ENCODE data around the gene PRKCA.

PRKCA gene

GRCh38 chr17:66481271-66481670 lies 178.9 kb downstream of the PRKCA start:
- TF ChIP-seq GATA3 (IDR thresholded peaks at IDR 0.05; ENCODE audit: low read depth, low read length) (no peak), GATA2 (IDR thresholded peaks at IDR 0.05; ENCODE audit: low read depth, low read length) (no peak)

- TF ChIP-seq GATA3 (IDR thresholded peaks at IDR 0.05; ENCODE audit: low read depth, low read length) = no peak
- TF ChIP-seq GATA2 (IDR thresholded peaks at IDR 0.05; ENCODE audit: low read depth, low read length) = no peak
Observed at GRCh38 chr17:66483906-66484305, 181.5 kb downstream of the PRKCA start.

GRCh38 chr17:66485309-66485947 lies 183.0 kb downstream of the PRKCA start:
- no peak for TF ChIP-seq GATA3 (IDR thresholded peaks at IDR 0.05; ENCODE audit: low read depth, low read length)
- no peak for TF ChIP-seq GATA2 (IDR thresholded peaks at IDR 0.05; ENCODE audit: low read depth, low read length)

- TF ChIP-seq GATA3 (IDR thresholded peaks at IDR 0.05; ENCODE audit: low read depth, low read length) = no peak
- no peak for TF ChIP-seq GATA2 (IDR thresholded peaks at IDR 0.05; ENCODE audit: low read depth, low read length)
Observed at GRCh38 chr17:66487121-66487520, 184.7 kb downstream of the PRKCA start.

DNA sequence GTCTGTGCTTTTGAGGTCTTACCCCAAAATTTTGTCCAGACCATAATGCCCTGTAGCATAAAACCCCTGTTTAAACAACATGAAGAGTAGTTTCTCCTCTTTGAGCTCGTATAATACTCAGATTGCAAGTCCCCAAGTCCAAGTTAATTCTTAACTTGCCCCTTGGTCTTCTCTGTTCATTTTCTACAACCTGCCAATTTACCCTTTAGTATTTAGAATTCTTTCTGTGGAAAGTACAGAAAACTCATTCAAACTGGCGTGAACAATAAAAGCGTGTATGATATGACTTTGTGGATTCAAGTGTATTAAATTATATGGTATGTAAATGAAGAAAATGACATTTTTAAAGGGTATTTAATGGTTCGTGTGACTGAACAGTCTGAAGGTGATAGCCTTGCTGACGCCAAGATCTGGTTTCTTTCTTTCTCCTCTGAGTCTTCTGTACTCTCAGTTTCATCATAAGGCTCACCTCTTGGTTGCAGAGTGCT lies 185.6 kb downstream of the PRKCA start:
- TF ChIP-seq GATA3 (IDR thresholded peaks at IDR 0.05; ENCODE audit: low read depth, low read length) = no peak

- TF ChIP-seq GATA2 (IDR thresholded peaks at IDR 0.05; ENCODE audit: low read depth, low read length) (no peak), GATA3 (IDR thresholded peaks at IDR 0.05; ENCODE audit: low read depth, low read length) (no peak)
Observed at GRCh38 chr17:66488864-66489263, 186.5 kb downstream of the PRKCA start.

DNA sequence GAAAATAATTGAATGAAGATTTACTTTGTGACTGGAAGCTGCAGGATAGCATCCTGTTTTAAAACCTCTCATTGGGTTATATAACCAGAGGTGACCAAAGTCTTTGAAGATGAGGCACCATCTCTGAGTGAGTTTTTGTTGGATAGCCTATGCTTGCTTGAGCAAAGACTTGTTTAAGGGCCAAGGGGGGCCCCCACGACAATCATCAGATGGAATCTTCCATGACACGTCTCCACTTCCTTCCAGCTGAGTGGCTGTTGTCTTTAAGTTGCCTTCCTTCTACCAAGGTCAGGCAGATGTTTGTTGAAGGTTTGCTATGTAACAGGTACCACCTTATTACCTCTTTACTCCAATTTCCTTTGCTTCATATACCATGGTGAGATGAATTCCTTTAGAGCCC lies 188.8 kb downstream of the PRKCA start:
- TF ChIP-seq GATA3 (IDR thresholded peaks at IDR 0.05; ENCODE audit: low read depth, low read length) (no peak), GATA2 (IDR thresholded peaks at IDR 0.05; ENCODE audit: low read depth, low read length) (no peak)

GRCh38 chr17:66491665-66492064 lies 189.3 kb downstream of the PRKCA start:
- TF ChIP-seq GATA3 (IDR thresholded peaks at IDR 0.05; ENCODE audit: low read depth, low read length) (no peak), GATA2 (IDR thresholded peaks at IDR 0.05; ENCODE audit: low read depth, low read length) (no peak)

DNA sequence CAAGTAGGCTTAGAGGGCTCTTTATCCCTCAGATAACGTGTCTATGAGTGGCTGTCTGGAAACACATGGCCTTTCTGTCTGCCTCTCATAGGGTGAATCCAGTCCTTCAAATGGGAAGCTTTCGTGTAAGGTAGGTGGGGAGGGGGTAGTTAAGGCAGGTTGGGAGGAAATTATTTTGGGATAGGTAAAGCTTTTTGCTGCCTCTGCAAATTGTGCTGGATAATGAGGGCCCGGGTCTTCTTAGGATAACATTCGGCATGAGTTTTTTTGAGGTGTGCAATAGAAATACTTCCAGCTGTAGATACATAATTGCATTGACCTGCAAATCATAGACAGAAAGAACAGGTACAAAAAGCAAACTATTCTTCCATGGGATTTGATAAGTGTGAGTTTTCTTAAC lies 189.7 kb downstream of the PRKCA start:
- TF ChIP-seq GATA3 (IDR thresholded peaks at IDR 0.05; ENCODE audit: low read depth, low read length) = no peak
- no peak for TF ChIP-seq GATA2 (IDR thresholded peaks at IDR 0.05; ENCODE audit: low read depth, low read length)

- TF ChIP-seq GATA3 (IDR thresholded peaks at IDR 0.05; ENCODE audit: low read depth, low read length) (no peak), GATA2 (IDR thresholded peaks at IDR 0.05; ENCODE audit: low read depth, low read length) (peak; percentile 51)
Observed at GRCh38 chr17:66492561-66493005, 190.2 kb downstream of the PRKCA start.

DNA sequence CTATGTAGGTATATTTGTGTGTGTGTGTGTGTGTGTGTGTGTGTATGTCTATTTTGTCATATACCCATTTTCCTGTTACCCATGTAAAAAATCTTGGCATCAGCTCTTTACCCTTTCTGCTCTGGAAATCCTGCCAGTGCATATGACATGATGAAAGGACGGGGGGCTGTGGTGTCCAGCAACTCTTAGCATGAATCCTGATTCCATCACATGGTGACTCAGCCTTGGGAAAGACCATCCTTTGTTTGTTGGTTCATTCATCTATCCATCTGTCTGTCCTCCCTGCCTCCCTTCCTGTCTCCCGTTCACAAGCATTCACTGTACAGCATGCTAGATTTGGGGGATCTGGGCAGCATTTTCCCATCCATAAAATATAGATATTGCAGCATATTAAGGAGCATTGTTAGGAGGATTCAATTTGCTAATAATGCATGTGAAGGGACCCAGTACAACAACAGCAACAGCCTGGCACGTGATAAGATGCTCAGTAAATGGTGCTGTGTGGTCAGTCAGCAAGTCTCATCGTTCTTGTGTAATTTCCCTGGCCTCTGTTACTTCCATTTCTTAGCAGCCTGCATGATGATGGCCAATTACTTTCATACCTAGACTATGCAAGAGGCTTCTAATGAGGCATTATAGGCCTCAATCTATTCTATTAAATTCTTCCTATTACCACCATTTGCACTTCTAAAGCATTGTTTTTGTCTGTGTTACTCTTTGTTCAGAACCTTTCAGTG lies 191.0 kb downstream of the PRKCA start:
- no peak for TF ChIP-seq GATA3 (IDR thresholded peaks at IDR 0.05; ENCODE audit: low read depth, low read length)
- TF ChIP-seq GATA2 (IDR thresholded peaks at IDR 0.05; ENCODE audit: low read depth, low read length) = no peak

DNA sequence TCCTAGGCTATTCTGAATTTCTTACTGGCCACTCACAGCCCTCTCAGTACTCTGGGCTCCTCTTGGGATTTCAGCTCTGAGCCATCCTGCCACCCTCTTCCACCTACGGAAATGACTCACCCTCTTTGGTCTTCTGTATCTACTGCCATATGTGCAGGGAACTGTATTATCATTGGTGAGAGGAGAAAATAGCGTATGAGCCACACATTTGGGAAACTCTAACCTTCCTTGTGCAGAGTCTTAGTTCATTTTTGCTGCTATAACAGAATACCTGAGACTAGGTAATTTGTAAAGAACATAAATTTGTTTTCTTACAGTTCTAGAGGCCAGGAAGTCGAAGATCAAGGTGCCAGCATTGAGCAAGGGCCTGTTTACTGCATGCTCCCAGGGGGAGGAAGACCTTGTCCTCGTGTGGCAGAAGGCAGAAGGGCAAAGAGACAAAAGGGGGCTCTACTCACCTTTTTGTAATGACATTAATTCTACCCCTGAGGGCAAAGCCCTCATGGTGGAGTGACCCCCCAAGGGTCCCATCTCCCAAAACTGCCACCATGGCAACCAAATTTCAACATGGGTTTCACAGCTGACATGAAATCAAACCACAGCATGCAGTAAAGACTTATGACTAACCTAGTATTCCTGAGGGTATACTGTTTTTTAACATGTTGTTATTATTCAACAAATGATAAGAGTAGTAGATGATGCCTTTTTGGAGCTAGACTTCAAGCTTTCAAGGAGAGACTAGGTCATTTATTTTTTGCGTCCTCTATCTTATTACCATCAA lies 191.8 kb downstream of the PRKCA start:
- TF ChIP-seq GATA2 (IDR thresholded peaks at IDR 0.05; ENCODE audit: low read depth, low read length) = no peak
- TF ChIP-seq GATA3 (IDR thresholded peaks at IDR 0.05; ENCODE audit: low read depth, low read length) = no peak

- no peak for TF ChIP-seq GATA3 (IDR thresholded peaks at IDR 0.05; ENCODE audit: low read depth, low read length)
- no peak for TF ChIP-seq GATA2 (IDR thresholded peaks at IDR 0.05; ENCODE audit: low read depth, low read length)
Observed at GRCh38 chr17:66495035-66495434, 192.6 kb downstream of the PRKCA start.

- TF ChIP-seq GATA2 (IDR thresholded peaks at IDR 0.05; ENCODE audit: low read depth, low read length) (no peak), GATA3 (IDR thresholded peaks at IDR 0.05; ENCODE audit: low read depth, low read length) (no peak)
Observed at GRCh38 chr17:66496306-66496705, 193.9 kb downstream of the PRKCA start.

Data from SH-SY5Y (cell line).